ENCODE measurements around the gene CDH23.

CDH23 gene

GRCh38 chr10:71502851-71503250 lies 106.1 kb downstream of the CDH23 start:
- H3K27me3 ChIP-seq (ENCODE audit: control insufficient read depth, low read length), result peaks cover 3% of the 10 kb centered on the region
- H3K4me1 ChIP-seq (ENCODE audit: control insufficient read depth, low read length), result no peaks in the 10 kb centered on the region
- no peaks in the 10 kb centered on the region for H3K9me3 ChIP-seq (ENCODE audit: control insufficient read depth, insufficient read depth, low read length)

GRCh38 chr10:71504168-71504567 lies 107.4 kb downstream of the CDH23 start:
- Histone ChIP-seq H3K4me3 (ENCODE audit: low read length) (no peak overlapping the region), H3K4me1 (ENCODE audit: control insufficient read depth, low read length) (no peaks in the 10 kb centered on the region), H3K79me2 (ENCODE audit: control insufficient read depth, low read length) (no peaks in the 10 kb centered on the region), H3K36me3 (ENCODE audit: control insufficient read depth, low read length) (no peaks in the 10 kb centered on the region), H3K9me2 (replicated peaks; ENCODE audit: control insufficient read depth, low read length) (no peaks in the 10 kb centered on the region), H3F3A (ENCODE audit: control insufficient read depth, insufficient read depth) (no peaks in the 10 kb centered on the region), H3K9me3 (ENCODE audit: control insufficient read depth, insufficient read depth, low read length) (no peaks in the 10 kb centered on the region), H4K20me1 (ENCODE audit: control insufficient read depth, insufficient read depth, low read depth, low read length) (no peaks in the 10 kb centered on the region), H3K27me3 (ENCODE audit: control insufficient read depth, low read length) (peaks cover 3% of the 10 kb centered on the region), H3K27ac (ENCODE audit: low read depth, low read length) (no peak overlapping the region), H3K4me2 (ENCODE audit: low read length) (no peak overlapping the region)
- no peak for TF ChIP-seq EZH2phosphoT487 (IDR thresholded peaks at IDR 0.05; ENCODE audit: borderline replicate concordance, low read length)
- TF ChIP-seq CTCF (IDR thresholded peaks at IDR 0.05; ENCODE audit: low read depth, low read length, poor library complexity, severe bottlenecking), result no peak

More at GRCh38 chr10:71502851-71503250, 106.1 kb downstream of the CDH23 start:
- H3K9me2 ChIP-seq (replicated peaks; ENCODE audit: control insufficient read depth, low read length), result no peaks in the 10 kb centered on the region
- H3K4me2 ChIP-seq (ENCODE audit: low read length), result no peak overlapping the region
- no peaks in the 10 kb centered on the region for H3K36me3 ChIP-seq (ENCODE audit: control insufficient read depth, low read length)
- H3K27ac ChIP-seq (ENCODE audit: low read depth, low read length), result no peak overlapping the region
- H3K79me2 ChIP-seq (ENCODE audit: control insufficient read depth, low read length), result no peaks in the 10 kb centered on the region
- TF ChIP-seq CTCF (IDR thresholded peaks at IDR 0.05; ENCODE audit: low read depth, low read length, poor library complexity, severe bottlenecking), result no peak
- no peak for TF ChIP-seq EZH2phosphoT487 (IDR thresholded peaks at IDR 0.05; ENCODE audit: borderline replicate concordance, low read length)
- no peaks in the 10 kb centered on the region for H4K20me1 ChIP-seq (ENCODE audit: control insufficient read depth, insufficient read depth, low read depth, low read length)
- H3F3A ChIP-seq (ENCODE audit: control insufficient read depth, insufficient read depth), result no peaks in the 10 kb centered on the region
- H3K4me3 ChIP-seq (ENCODE audit: low read length), result no peak overlapping the region

- Histone ChIP-seq H3K9me2 (replicated peaks; ENCODE audit: control insufficient read depth, low read length) (no peaks in the 10 kb centered on the region), H3K27ac (ENCODE audit: low read depth, low read length) (no peak overlapping the region), H3K4me2 (ENCODE audit: low read length) (no peak overlapping the region), H3K27me3 (ENCODE audit: control insufficient read depth, low read length) (peaks cover 3% of the 10 kb centered on the region), H3K9me3 (ENCODE audit: control insufficient read depth, insufficient read depth, low read length) (no peaks in the 10 kb centered on the region), H3K36me3 (ENCODE audit: control insufficient read depth, low read length) (no peaks in the 10 kb centered on the region), H3K4me1 (ENCODE audit: control insufficient read depth, low read length) (no peaks in the 10 kb centered on the region), H3K4me3 (ENCODE audit: low read length) (no peak overlapping the region), H4K20me1 (ENCODE audit: control insufficient read depth, insufficient read depth, low read depth, low read length) (no peaks in the 10 kb centered on the region), H3K79me2 (ENCODE audit: control insufficient read depth, low read length) (no peaks in the 10 kb centered on the region), H3F3A (ENCODE audit: control insufficient read depth, insufficient read depth) (no peaks in the 10 kb centered on the region)
- TF ChIP-seq CTCF (IDR thresholded peaks at IDR 0.05; ENCODE audit: low read depth, low read length, poor library complexity, severe bottlenecking), result no peak
- TF ChIP-seq EZH2phosphoT487 (IDR thresholded peaks at IDR 0.05; ENCODE audit: borderline replicate concordance, low read length), result no peak
These were observed 107.8 kb downstream of the CDH23 start for GRCh38 chr10:71504570-71504969.

GRCh38 chr10:71505862-71506261 lies 109.1 kb downstream of the CDH23 start:
- Histone ChIP-seq H3K36me3 (ENCODE audit: control insufficient read depth, low read length) (no peaks in the 10 kb centered on the region), H3K27ac (ENCODE audit: low read depth, low read length) (no peak overlapping the region), H3K4me2 (ENCODE audit: low read length) (no peak overlapping the region), H3K9me3 (ENCODE audit: control insufficient read depth, insufficient read depth, low read length) (no peaks in the 10 kb centered on the region), H3K79me2 (ENCODE audit: control insufficient read depth, low read length) (no peaks in the 10 kb centered on the region), H3K4me1 (ENCODE audit: control insufficient read depth, low read length) (no peaks in the 10 kb centered on the region), H3K27me3 (ENCODE audit: control insufficient read depth, low read length) (peaks cover 3% of the 10 kb centered on the region), H3F3A (ENCODE audit: control insufficient read depth, insufficient read depth) (no peaks in the 10 kb centered on the region), H3K4me3 (ENCODE audit: low read length) (no peak overlapping the region), H3K9me2 (replicated peaks; ENCODE audit: control insufficient read depth, low read length) (no peaks in the 10 kb centered on the region), H4K20me1 (ENCODE audit: control insufficient read depth, insufficient read depth, low read depth, low read length) (no peaks in the 10 kb centered on the region)
- TF ChIP-seq EZH2phosphoT487 (IDR thresholded peaks at IDR 0.05; ENCODE audit: borderline replicate concordance, low read length) (no peak), CTCF (IDR thresholded peaks at IDR 0.05; ENCODE audit: low read depth, low read length, poor library complexity, severe bottlenecking) (no peak)
